Epithelial cell of esophagus (primary cell): ENCODE measurements around the gene HEXD.
"Not testable (repeated sequence)": the region's sequence is repeated elsewhere in the genome, so short reads cannot be mapped to it uniquely, and the experiment has no call there.

Source experiments
- DNase-seq: peaks from one replicate; pipeline ENCODE4 v3.0.0; 2010; ENCODE audit warnings: low read depth
- H3K4me3 ChIP-seq: 2 replicates; pipeline ENCODE4 v1.5.1; 2011; ENCODE audit warnings: mild to moderate bottlenecking, low read length, control low read depth
- TF ChIP-seq, protein P1 (sequence below): IDR thresholded peaks from 2 replicates; pipeline ENCODE4 v1.5.1; 2011; ENCODE audit warnings: low read depth, mild to moderate bottlenecking, low read length, control low read depth, inconsistent platforms; ENCODE audit not compliant: insufficient read depth; ENCODE audit errors: missing control alignments

HEXD gene

DNA sequence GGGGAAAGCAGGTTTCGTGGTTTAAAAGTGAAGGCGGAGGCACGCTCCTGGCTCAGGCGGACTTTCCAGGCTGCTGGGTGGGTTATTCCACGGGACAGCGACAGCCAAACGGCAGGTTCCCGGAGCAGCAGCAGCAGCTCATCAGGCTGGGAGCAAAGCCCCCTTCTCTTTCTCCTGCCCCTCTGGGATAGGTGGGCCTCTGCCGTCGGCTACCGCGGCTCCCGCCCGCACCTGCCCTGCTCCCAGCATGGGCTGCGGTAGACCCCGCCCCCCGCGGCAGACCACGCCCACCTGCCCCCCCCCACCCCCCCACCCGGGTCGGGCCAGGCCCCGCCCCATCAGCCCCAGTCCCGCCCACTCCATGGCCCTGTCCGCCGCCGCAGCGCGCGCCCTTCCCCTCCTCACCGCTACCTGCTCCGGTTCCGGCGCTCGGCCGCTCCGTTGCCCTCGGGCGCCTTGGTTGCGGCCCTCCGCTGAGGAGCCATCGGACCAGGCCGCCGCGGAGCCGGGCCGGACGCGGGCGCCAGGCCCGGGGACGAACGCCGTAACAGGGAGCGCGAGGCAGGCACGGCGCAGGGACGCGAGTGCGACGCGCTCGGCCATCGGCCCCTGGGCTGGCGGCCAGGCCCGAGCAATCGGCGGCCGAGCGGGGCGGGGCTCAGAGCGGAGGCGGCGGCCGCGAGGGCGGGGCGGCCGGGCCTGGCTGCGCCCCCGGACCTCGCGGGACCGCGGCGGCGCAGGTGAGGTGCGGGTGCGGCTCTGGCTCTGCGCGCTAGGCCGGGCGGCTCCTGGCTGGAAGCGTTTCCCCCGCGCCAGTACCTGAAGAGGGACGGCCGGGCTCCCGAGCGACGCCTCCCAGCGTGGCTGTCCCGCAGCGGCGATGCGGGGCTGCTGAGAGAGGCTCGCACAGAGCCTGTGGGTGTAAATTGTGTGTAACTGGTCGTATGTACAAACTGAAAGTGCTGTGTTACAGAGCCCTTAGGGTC, at the start of gene HEXD, which contains the start of gene OGFOD3:
TSS of gene HEXD (plus strand) at position 347 of the 986 bp plus-strand sequence. CDS start 1,453 bp downstream, outside the sequence.
TSS of gene OGFOD3 (minus strand) at position 586 of the 986 bp plus-strand sequence. CDS start at position 485, 101 bp downstream.
- peak; percentile 93 for DNase-seq
- TF ChIP-seq, protein P1, sequence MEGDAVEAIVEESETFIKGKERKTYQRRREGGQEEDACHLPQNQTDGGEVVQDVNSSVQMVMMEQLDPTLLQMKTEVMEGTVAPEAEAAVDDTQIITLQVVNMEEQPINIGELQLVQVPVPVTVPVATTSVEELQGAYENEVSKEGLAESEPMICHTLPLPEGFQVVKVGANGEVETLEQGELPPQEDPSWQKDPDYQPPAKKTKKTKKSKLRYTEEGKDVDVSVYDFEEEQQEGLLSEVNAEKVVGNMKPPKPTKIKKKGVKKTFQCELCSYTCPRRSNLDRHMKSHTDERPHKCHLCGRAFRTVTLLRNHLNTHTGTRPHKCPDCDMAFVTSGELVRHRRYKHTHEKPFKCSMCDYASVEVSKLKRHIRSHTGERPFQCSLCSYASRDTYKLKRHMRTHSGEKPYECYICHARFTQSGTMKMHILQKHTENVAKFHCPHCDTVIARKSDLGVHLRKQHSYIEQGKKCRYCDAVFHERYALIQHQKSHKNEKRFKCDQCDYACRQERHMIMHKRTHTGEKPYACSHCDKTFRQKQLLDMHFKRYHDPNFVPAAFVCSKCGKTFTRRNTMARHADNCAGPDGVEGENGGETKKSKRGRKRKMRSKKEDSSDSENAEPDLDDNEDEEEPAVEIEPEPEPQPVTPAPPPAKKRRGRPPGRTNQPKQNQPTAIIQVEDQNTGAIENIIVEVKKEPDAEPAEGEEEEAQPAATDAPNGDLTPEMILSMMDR: no peak

DNA sequence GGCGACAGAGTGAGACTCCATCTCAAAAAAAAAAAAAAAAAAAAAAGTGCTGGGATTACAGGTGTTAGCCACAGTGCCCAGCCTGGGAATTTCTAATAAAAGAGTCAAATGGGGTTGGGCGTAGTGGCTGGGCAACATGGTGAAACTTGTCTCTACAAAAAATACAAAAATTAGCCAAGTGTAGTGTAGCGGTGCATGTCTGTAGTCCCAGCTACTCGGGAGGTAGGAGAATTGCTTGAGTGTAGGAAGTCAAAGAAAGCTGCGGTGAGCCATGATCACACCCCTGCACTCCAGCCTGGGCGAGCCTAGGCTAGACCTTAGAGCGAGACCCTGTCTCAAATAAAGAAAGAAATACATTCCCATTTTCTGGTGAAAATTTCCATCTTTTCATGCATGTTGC, 48.9 kb upstream of the HEXD start:
- no peak for DNase-seq
- H3K4me3 ChIP-seq: no peak overlapping the region
- TF ChIP-seq, protein P1: no peak

More for the DNA sequence above, at the start of gene HEXD, which contains the start of gene OGFOD3:
- peak within 1 kb of the TSS; percentile 58 for H3K4me3 ChIP-seq

DNA sequence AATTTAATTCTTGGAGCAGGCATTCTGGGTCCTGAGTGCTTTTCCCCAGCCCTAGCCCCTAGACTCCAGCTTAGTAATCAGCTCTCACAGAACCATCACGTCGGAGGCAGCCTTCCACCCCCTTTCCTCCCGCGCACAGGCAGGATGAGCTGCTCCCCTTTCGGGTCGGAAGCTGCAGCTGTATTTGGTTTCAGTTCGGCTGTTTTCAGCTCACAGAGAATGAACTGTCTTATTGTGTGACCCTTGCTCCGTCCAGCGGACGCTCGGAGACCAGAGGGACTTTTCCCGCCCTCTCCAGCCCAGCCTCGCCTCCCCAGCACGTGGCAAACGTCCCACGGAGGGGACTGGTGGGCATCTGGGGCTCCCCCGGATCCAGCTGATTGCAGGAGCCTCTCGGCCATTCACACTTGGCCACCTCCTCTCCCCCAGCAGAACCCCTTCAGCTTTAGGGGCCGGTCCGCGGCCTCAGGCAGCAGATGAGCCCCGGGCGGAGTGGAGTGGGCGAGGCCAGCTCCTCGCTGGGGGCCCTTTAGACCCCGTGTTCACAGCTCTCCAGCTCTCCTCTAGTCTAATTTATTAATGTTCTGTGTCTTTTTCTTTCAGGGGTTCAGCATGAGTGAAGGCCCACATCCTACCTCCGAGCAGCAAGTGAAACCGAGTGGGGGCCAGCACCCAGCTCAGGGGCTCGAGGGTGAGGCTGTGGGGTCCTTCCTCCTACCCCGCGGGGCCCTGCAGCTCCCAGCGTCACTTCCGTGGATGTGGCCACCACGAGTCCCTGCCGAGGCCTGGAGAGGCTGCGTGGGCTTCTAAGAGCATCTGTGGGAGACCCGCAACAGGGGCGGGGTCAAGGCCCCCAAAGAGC, 47.4 kb upstream of the HEXD start:
- TF ChIP-seq, protein P1: no peak
- H3K4me3 ChIP-seq: no peak overlapping the region
- DNase-seq: no peak

DNA sequence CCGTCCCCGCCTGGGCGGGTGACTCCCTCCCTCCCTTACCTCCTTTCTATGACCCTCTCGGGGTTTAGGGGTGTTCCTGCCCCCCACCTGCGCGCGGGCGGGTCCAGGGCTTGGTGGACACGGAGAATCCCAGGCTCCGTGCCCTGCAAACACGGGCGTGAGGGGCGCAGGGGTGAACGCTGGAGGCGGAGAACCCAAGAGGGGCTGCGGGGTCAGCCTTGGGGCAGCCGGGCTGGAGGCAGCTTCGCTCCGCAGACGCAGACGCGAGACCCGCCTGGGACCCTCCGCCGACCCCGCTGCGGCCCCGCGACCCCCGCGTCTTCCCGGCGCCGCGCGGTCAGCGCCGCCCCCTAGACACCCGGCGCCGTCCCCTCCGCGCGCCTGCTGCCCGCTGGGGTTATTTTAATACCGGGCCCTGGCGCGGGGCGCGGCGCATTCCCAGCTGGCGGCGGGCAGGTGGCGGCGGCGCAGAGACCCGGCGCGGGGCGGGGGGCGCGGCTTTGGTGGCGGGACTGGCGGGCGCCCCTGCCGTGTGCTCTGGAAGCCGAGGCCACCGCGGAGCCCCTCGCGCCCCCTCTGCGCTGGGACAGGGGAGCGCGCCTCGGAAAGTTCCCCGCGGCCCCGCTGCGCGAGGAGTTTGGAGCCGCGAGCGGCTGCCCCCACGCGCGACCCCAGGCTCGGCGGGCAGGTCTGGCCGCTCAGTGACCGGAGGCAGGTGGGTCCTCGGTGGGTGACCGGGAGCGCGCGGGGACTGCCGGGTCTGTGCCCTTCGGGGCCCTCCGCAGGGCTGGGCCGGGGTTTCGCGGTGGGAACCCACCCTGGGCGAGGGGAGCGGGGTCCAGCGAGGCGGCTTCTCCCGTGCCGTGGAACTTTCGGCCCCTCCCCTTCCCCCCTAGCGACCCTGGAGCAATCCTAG, 46.6 kb upstream of the HEXD start, which contains the start of gene UTS2R:
TSS of gene UTS2R (plus strand) at position 433 of the 916 bp plus-strand sequence. CDS start 2,560 bp downstream, outside the sequence.
- DNase-seq: no peak
- TF ChIP-seq, protein P1: no peak
- H3K4me3 ChIP-seq: no peak within 1 kb of the TSS

DNA sequence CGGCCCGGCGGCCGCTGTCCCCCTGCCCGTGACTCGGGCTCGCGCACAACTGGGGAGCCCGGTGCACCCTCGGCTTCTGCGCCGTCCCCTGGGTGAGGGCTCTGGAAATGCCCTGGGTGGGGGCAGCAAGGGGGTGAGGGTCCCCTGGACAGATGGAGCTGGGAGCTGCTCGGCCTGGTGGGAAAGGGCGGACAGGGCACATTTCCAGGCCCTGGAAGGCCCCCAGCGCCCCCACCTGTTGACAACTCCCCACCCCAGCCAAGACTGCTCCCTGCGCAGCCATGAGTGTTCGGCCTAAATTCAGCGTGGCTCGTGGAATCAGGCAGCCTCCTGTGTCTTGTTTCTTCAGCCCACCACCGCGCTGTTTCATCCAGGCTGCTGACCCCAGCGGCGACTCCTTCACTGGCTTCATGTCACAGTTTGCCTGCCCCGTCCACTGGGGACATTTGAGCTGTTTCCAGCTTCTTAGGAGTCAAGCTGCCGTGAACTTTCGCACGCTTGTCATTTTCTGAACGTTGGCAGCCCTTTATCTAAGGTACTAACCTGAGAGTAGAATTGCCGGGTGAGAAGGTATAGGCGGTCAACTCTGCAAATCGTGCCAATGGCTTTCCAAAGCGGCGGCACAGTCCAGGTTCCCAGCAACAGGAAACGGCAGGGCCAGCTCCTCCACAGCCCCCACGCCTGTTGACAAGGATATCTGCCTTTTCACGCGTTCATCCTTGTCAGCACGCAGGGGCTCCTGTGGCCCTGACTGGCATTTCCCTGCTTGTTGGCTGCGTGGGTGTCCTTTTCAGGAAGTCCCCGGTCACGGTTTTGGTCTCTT, 45.7 kb upstream of the HEXD start:
- no peak overlapping the region for H3K4me3 ChIP-seq
- DNase-seq: no peak
- TF ChIP-seq, protein P1: no peak

DNA sequence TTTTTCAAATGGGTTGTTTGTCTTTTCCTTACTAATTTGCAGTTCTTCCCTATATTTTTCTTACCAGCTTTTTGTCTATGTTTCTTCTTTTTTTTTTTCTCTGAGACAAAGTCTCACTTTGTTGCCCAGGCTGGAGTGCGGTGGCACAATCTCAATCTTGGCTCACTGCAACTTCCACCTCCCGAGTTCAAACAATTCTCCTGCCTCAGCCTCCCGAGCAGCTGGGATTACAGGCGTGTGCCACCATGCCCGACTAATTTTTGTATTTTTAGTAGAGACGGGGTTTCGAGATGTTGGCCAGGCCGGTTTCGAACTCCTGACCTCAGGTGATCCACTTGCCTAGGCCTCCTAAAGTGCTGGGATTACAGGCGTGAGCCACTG, 45.1 kb upstream of the HEXD start:
- DNase-seq, H3K4me3 ChIP-seq: not testable (repeated sequence)
